Panc1 (cell line): Measurements from ENCODE around the gene DLG3.

ENCODE experiments used
- CTCF ChIP-seq: fragments of 450-650 bp; IDR thresholded peaks from 2 replicates; pipeline ENCODE4 v1.5.1; 2017; ENCODE audit warnings: mild to moderate bottlenecking
- TCF7L2 ChIP-seq: IDR thresholded peaks from 2 replicates; pipeline ENCODE4 v1.6.1; 2011; ENCODE audit warnings: mild to moderate bottlenecking, low read depth, low read length, inconsistent platforms

GRCh38 chrX:70494441-70494840 lies 49.8 kb downstream of the DLG3 start:
- TF ChIP-seq CTCF = no peak
- TF ChIP-seq TCF7L2 = no peak
